Stimulated activated naive CD8-positive, alpha-beta T cell treated with anti-CD3 and anti-CD28 coated beads, Interleukin-15, Interleukin-2, amounts not matched to agents 100 ng/mL and 50 ng/mL, for 24 hours (primary cell): ENCODE data around the gene ZNF469.

Experiments
- H3K27ac Mint-ChIP-seq: one replicate; pipeline ENCODE4 v1.8.0; 2021; ENCODE audit warnings: mild to moderate bottlenecking, mixed read lengths
- H3K27me3 Mint-ChIP-seq: one replicate; pipeline ENCODE4 v1.8.0; 2021; ENCODE audit warnings: mixed read lengths
- H3K36me3 Mint-ChIP-seq: one replicate; pipeline ENCODE4 v1.8.0; 2021; ENCODE audit warnings: low read depth, mixed read lengths
- H3K4me1 Mint-ChIP-seq: one replicate; pipeline ENCODE4 v1.8.0; 2021; ENCODE audit warnings: low read depth, mixed read lengths
- H3K4me3 Mint-ChIP-seq: one replicate; pipeline ENCODE4 v1.8.0; 2021; ENCODE audit warnings: mild to moderate bottlenecking, mixed read lengths
- H3K9me3 Mint-ChIP-seq: one replicate; pipeline ENCODE4 v1.8.0; 2021; ENCODE audit warnings: mixed read lengths

Gene ZNF469

GRCh38 chr16:88365244-88365865 lies 17.4 kb upstream of the ZNF469 start:
- H3K4me1 Mint-ChIP-seq: peaks cover 12% of the 10 kb centered on the region
- H3K9me3 Mint-ChIP-seq: peaks cover 12% of the 10 kb centered on the region
- peaks cover 31% of the 10 kb centered on the region for H3K27me3 Mint-ChIP-seq
- H3K36me3 Mint-ChIP-seq: no peaks in the 10 kb centered on the region
- no peak overlapping the region for H3K27ac Mint-ChIP-seq
- no peak overlapping the region for H3K4me3 Mint-ChIP-seq

- Mint-ChIP-seq H3K36me3 (no peaks in the 10 kb centered on the region), H3K27ac (no peak overlapping the region), H3K4me3 (no peak overlapping the region), H3K4me1 (peaks cover 12% of the 10 kb centered on the region), H3K9me3 (peaks cover 12% of the 10 kb centered on the region), H3K27me3 (peaks cover 31% of the 10 kb centered on the region)
Measured at GRCh38 chr16:88366032-88366703, 16.6 kb upstream of the ZNF469 start.

- Mint-ChIP-seq H3K27ac (no peak overlapping the region), H3K4me3 (no peak overlapping the region), H3K9me3 (peaks cover 12% of the 10 kb centered on the region), H3K4me1 (peaks cover 12% of the 10 kb centered on the region), H3K27me3 (peaks cover 27% of the 10 kb centered on the region), H3K36me3 (no peaks in the 10 kb centered on the region)
Measured at GRCh38 chr16:88366704-88367047, 16.1 kb upstream of the ZNF469 start.

DNA sequence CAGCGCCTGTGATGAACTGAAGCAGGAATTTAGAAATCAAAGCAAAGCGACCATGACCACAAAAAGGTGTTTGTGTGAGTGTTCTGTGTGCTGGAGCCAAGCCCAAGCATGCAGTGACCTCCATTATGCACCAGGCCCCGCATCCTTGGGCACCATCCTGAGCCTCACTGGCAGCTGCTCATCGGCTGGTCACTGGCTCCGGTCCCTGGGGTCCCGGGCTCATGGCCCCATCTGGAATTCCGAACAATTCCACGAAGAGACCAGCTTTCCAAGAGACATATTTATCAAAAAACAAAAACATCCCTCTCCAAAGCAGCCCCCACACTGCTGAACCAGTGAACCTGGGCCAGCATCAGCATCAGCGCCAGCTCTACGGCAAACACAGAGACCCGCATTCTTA lies 15.2 kb upstream of the ZNF469 start:
- Mint-ChIP-seq H3K27ac (no peak overlapping the region), H3K4me3 (no peak overlapping the region), H3K27me3 (peaks cover 18% of the 10 kb centered on the region), H3K36me3 (no peaks in the 10 kb centered on the region), H3K4me1 (peaks cover 12% of the 10 kb centered on the region), H3K9me3 (peaks cover 7% of the 10 kb centered on the region)

DNA sequence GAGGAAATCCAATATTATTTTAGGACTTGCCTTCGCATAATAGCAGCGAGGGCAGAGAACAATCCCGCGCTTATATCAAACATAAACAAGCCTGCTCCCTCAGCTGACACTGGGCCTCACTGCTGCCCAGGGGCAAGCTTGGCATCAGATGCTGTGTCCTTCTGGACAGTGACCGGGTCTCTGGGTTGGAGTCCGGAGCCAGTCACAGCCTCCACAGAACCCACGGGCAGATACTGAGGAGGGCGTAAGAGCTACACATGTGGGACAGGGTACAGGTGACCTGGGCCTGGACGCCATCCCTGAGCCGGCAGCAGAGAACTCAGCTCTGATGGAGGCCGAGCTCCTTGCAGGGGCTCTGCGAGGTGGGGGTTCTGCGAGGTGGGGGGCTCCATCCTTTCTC lies 14.7 kb upstream of the ZNF469 start:
- peaks cover 13% of the 10 kb centered on the region for H3K27me3 Mint-ChIP-seq
- peaks cover 11% of the 10 kb centered on the region for H3K4me1 Mint-ChIP-seq
- H3K36me3 Mint-ChIP-seq: no peaks in the 10 kb centered on the region
- no peak overlapping the region for H3K4me3 Mint-ChIP-seq
- H3K27ac Mint-ChIP-seq: no peak overlapping the region
- H3K9me3 Mint-ChIP-seq: peaks cover 3% of the 10 kb centered on the region

DNA sequence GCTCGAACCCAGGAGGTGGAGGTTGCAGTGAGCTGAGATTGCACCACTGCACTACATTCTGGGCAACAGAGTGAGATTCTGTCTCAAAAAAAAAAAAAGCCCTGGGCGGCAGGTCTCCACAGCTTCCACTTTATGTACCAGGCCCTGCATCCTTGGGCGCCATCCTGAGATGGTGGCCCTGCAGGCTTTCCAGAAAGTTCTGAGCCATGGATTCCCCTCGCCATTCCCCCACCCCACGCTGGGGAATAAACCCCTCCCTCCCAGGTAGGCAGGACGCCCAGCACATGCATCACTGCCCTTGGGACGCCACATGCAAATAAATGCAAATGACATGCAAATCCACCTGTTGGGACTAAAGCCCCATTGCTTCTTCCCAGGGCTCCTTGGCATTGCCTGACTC lies 13.8 kb upstream of the ZNF469 start:
- peaks cover 4% of the 10 kb centered on the region for H3K27me3 Mint-ChIP-seq
- peaks cover 1% of the 10 kb centered on the region for H3K4me1 Mint-ChIP-seq
- H3K27ac Mint-ChIP-seq: no peak overlapping the region
- H3K4me3 Mint-ChIP-seq: no peak overlapping the region
- H3K9me3 Mint-ChIP-seq: no peaks in the 10 kb centered on the region
- no peaks in the 10 kb centered on the region for H3K36me3 Mint-ChIP-seq

DNA sequence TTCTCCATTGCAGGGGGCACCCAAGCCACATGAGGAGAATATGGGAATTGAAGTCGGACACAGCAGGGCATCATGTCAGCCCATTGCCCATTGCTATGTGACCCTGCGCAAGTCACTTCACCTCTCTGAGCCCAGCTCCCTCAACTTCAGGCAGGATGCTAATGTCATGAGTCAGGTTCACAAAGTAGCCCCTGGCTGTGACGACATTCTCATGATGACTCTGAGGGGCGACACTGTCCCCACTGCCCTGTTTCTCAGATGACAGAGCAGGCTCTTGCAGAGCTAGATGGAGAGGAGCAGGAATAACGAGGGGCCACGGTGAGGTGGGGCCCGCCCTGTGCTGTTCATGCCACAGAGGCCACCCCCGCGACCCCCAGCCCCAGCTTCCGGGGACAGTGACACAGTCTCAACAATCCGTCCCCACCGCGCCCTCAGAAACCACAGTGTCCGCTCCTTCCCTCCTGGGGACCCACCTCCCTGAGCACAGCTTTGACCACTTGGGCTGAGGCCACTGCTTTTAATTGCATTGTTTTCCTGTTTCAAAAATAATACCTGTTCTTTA lies 13.2 kb upstream of the ZNF469 start:
- Mint-ChIP-seq H3K9me3 (no peaks in the 10 kb centered on the region), H3K4me1 (no peaks in the 10 kb centered on the region), H3K36me3 (no peaks in the 10 kb centered on the region), H3K27me3 (peaks cover 3% of the 10 kb centered on the region), H3K27ac (no peak overlapping the region), H3K4me3 (no peak overlapping the region)

DNA sequence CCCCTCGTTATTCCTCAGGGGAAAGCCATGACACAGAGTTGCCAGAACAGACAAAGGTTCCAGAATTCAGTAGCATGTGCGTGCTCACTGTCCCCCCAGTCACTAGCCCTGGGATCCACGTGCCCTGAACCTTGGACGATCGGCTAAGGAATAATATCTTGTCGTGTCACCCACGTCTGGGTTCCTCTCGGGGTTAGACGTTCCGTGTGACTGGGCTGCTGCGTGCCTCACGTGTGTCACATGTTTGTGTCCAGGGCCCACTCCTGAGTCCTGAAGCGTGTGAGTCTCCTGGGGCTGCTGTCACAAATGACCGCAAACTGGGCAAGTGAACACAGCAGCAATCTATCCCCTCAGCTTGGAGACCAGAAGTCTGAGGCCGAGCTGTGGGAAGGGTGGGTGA lies 12.4 kb upstream of the ZNF469 start:
- Mint-ChIP-seq H3K36me3 (no peaks in the 10 kb centered on the region), H3K4me3 (no peak overlapping the region), H3K27me3 (no peaks in the 10 kb centered on the region), H3K9me3 (no peaks in the 10 kb centered on the region), H3K27ac (no peak overlapping the region), H3K4me1 (no peaks in the 10 kb centered on the region)

DNA sequence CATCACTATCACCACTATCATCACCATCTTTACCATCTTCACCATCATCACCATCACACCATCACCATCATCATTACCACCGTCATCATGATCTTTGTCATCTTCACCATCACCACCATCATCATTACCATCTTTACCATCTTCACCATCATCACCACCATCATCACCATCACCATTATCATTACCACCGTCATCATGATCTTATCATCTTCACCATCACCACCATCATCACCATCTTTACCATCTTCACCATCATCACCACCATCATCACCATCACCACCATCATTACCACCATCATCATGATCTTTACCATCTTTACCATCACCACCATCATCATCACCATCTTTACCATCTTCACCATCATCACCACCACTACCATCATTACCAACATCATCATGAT lies 10.2 kb upstream of the ZNF469 start:
- no peaks in the 10 kb centered on the region for H3K36me3 Mint-ChIP-seq
- no peak overlapping the region for H3K4me3 Mint-ChIP-seq
- no peaks in the 10 kb centered on the region for H3K4me1 Mint-ChIP-seq
- H3K27ac Mint-ChIP-seq: no peak overlapping the region
- H3K27me3 Mint-ChIP-seq: no peaks in the 10 kb centered on the region
- H3K9me3 Mint-ChIP-seq: no peaks in the 10 kb centered on the region

- H3K9me3 Mint-ChIP-seq: no peaks in the 10 kb centered on the region
- H3K4me1 Mint-ChIP-seq: no peaks in the 10 kb centered on the region
- H3K4me3 Mint-ChIP-seq: no peak overlapping the region
- H3K36me3 Mint-ChIP-seq: no peaks in the 10 kb centered on the region
- H3K27me3 Mint-ChIP-seq: no peaks in the 10 kb centered on the region
- H3K27ac Mint-ChIP-seq: no peak overlapping the region
Measured at GRCh38 chr16:88373211-88373610, 9.5 kb upstream of the ZNF469 start.

- Mint-ChIP-seq H3K27ac (no peak overlapping the region), H3K4me3 (no peak overlapping the region), H3K9me3 (no peaks in the 10 kb centered on the region), H3K4me1 (no peaks in the 10 kb centered on the region), H3K27me3 (no peaks in the 10 kb centered on the region), H3K36me3 (no peaks in the 10 kb centered on the region)
Measured at GRCh38 chr16:88373927-88374492, 8.7 kb upstream of the ZNF469 start.

GRCh38 chr16:88374736-88375135 lies 8.0 kb upstream of the ZNF469 start:
- no peaks in the 10 kb centered on the region for H3K9me3 Mint-ChIP-seq
- no peaks in the 10 kb centered on the region for H3K27me3 Mint-ChIP-seq
- H3K4me3 Mint-ChIP-seq: no peak overlapping the region
- H3K36me3 Mint-ChIP-seq: no peaks in the 10 kb centered on the region
- no peaks in the 10 kb centered on the region for H3K4me1 Mint-ChIP-seq
- no peak overlapping the region for H3K27ac Mint-ChIP-seq

DNA sequence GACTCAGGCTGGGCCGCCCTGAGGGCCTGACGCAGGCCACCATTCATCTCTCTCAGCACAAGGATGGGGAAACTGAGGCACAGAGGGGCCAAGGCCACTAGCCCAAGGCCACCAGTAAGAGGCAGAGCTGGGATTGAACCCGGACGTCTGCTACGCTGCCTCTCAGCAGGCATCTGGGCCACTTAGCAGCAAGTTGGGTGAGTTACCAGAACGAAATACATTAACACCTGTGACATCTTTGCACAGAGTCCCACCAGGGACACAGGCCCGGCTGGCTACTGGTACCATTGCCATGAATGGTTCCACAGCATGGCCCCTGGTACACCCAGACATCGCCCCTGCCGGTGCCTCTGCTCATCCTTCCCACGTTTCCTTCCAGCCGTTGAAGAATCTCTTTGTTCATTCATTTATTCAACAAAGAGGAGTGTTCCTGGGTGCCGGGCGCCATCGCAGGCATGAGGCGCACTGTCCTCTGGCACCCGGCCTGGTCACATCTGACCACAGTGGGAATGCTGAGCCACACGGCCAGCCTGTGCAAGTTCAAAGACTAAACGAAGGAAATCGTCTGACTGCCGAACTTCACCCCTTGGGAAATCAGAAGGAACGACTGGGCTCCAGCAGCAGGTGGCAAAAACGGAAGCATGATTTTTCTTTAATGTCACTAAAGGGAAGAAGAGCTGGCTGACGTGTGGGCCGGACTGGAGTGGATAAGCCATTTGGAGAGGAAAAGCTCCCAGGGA lies 7.4 kb upstream of the ZNF469 start:
- Mint-ChIP-seq H3K27ac (no peak overlapping the region), H3K4me1 (no peaks in the 10 kb centered on the region), H3K36me3 (no peaks in the 10 kb centered on the region), H3K27me3 (no peaks in the 10 kb centered on the region), H3K9me3 (no peaks in the 10 kb centered on the region), H3K4me3 (no peak overlapping the region)

DNA sequence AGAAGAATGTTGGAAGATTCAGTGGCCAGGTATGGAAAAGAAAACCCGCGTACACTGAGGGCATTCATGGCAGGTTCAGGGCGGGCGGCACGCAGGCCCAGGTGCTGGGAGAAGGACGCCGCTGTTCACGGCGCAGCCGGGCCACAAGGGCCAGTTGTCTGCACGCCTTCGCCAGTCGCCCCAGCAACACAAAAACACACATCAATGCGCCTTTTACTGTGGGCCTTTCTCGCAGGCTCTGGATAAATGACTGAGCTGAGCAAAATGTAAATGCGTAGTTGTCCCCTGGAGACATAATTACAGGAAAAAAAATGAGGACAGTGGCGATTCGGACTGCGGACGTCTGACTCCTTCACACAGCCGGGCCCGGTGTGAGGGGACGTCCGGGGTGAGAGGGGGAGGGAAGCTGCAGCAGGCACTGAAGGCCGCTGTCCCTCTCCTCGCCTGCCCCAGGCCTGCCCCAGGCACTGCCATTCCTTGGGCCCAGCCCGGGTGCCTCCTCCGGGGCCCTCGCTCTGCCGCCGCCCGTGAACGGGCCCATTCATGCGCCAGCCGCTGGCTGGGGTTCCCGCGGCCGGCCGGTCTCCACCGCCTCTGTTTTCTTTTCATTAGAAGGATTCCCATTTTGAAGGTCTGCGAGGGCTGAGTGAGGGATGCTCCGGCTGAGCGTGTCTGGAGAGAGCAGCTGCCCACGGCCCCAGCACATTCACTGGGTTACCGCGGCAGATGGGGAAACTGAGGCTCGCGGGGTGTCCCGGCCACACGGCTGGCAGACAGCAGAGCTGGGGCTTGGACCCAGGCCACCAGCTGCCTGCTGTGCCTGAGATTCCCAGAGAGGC lies 6.5 kb upstream of the ZNF469 start:
- Mint-ChIP-seq H3K4me3 (no peak overlapping the region), H3K27me3 (no peaks in the 10 kb centered on the region)

More for the DNA sequence above, 6.5 kb upstream of the ZNF469 start:
- Mint-ChIP-seq H3K36me3 (no peaks in the 10 kb centered on the region), H3K27ac (no peak overlapping the region), H3K9me3 (no peaks in the 10 kb centered on the region), H3K4me1 (no peaks in the 10 kb centered on the region)
